Stimulated activated CD4-positive, alpha-beta T cell treated with anti-CD3 and anti-CD28 coated beads, Interleukin-4, amount 100 ng/mL, for 4 hours (primary cell): ENCODE data around the gene PEAK1.

Experiments
- DNase-seq, 2 experiments: peaks; one replicate each; pipeline ENCODE4 v3.0.0-alpha.2; 2020

Gene PEAK1

GRCh38 chr15:77053709-77054108 lies 366.2 kb downstream of the PEAK1 start:
- no peak for DNase-seq

- no peak for DNase-seq
Measured at GRCh38 chr15:77052556-77052955, 367.3 kb downstream of the PEAK1 start.
